Measurements from ENCODE around the gene MYD88. TPM values are rescaled to one million over a fixed set of nuclear protein-coding genes. Genes with fewer than 3 reads are reported as not detected.

The MYD88 gene
- total RNA-seq, 1 experiment from 2014 or later = 17.7 TPM

GRCh38 chr3:38125305-38126120 is 12.9 kb upstream of the MYD88 start:
- peaks cover 9% of the 10 kb centered on the region for H3K79me2 ChIP-seq (ENCODE audit: low read length)
- POLR2A ChIA-PET (ENCODE audit: unreplicated experiment) = interaction anchor here (0.6 kb wide), 1 partner anchor 11 kb away, joined by 4 read pairs; the partner anchor contains the start of gene ACAA1
- intact Hi-C loops (cut with micrococcal nuclease) = loop anchor here (2.0 kb wide), 1 partner anchor 121 kb away; no protein-coding TSS in a partner anchor
- BruUV-seq (replicated peaks) = TSS peak; percentile 89
- DNase-seq (no peak), ATAC-seq (no peak; the same call in 1 of the 2 replicates)
- no peak overlapping the region for H2AFZ ChIP-seq (ENCODE audit: low read length)
- peaks cover 3% of the 10 kb centered on the region for H3F3A ChIP-seq (ENCODE audit: low read length, unreplicated experiment)
- H3K9ac ChIP-seq (ENCODE audit: low read length) = no peak overlapping the region
- H3K4me1 ChIP-seq (ENCODE audit: insufficient read depth, low read length) = peaks cover 21% of the 10 kb centered on the region
- peak overlapping the region; percentile 71 for H3K27ac ChIP-seq (ENCODE audit: low read length)
- no peaks in the 10 kb centered on the region for H3K9me3 ChIP-seq (ENCODE audit: low read length)
- no peaks in the 10 kb centered on the region for H4K20me1 ChIP-seq (ENCODE audit: low read length)
- H3K36me3 ChIP-seq (ENCODE audit: low read depth, low read length) = peaks cover 84% of the 10 kb centered on the region
- H3K27me3 ChIP-seq (ENCODE audit: low read length) = no peaks in the 10 kb centered on the region
- CTCF ChIA-PET = interaction anchor here (1.1 kb wide), 1 partner anchor 8 kb away, joined by 3 read pairs; no protein-coding TSS in a partner anchor
- H3K9me2 ChIP-seq (replicated peaks; ENCODE audit: low read length) = no peaks in the 10 kb centered on the region
- H3K4me3 ChIP-seq (ENCODE audit: low read length) = no peak overlapping the region
- H3K4me2 ChIP-seq (ENCODE audit: low read length) = peak overlapping the region; percentile 32; the same call in 1 of the 2 replicates
- TF ChIP-seq CTCF (conservative IDR thresholded peaks at IDR 0.05; ENCODE audit: low read depth, low read length) = no peak
- no peak for TF ChIP-seq EZH2 (IDR thresholded peaks at IDR 0.05; ENCODE audit: low read length, unreplicated experiment)
- TF ChIP-seq EZH2phosphoT487 (IDR thresholded peaks at IDR 0.05; ENCODE audit: borderline replicate concordance, low read length) = no peak

GRCh38 chr3:38126121-38126892 is 12.2 kb upstream of the MYD88 start:
- H3F3A ChIP-seq (ENCODE audit: low read length, unreplicated experiment) = peaks cover 3% of the 10 kb centered on the region
- peaks cover 21% of the 10 kb centered on the region for H3K4me1 ChIP-seq (ENCODE audit: insufficient read depth, low read length)
- peaks cover 85% of the 10 kb centered on the region for H3K36me3 ChIP-seq (ENCODE audit: low read depth, low read length)
- ChIA-PET CTCF (no interaction called here), POLR2A (ENCODE audit: unreplicated experiment) (no interaction called here)
- no peaks in the 10 kb centered on the region for H3K9me2 ChIP-seq (replicated peaks; ENCODE audit: low read length)
- no TSS peak for BruUV-seq (replicated peaks)
- H3K79me2 ChIP-seq (ENCODE audit: low read length) = peaks cover 17% of the 10 kb centered on the region
- no peak for ATAC-seq
- TF ChIP-seq EZH2 (IDR thresholded peaks at IDR 0.05; ENCODE audit: low read length, unreplicated experiment) (no peak), CTCF (conservative IDR thresholded peaks at IDR 0.05; ENCODE audit: low read depth, low read length) (no peak), EZH2phosphoT487 (IDR thresholded peaks at IDR 0.05; ENCODE audit: borderline replicate concordance, low read length) (no peak)
- DNase-seq = no peak
- H4K20me1 ChIP-seq (ENCODE audit: low read length) = no peaks in the 10 kb centered on the region
- intact Hi-C loops (cut with micrococcal nuclease) = no loop called here
- no peak overlapping the region for H2AFZ ChIP-seq (ENCODE audit: low read length)
- H3K4me2 ChIP-seq (ENCODE audit: low read length) = no peak overlapping the region
- no peak overlapping the region for H3K27ac ChIP-seq (ENCODE audit: low read length)
- no peaks in the 10 kb centered on the region for H3K9me3 ChIP-seq (ENCODE audit: low read length)
- H3K27me3 ChIP-seq (ENCODE audit: low read length) = no peaks in the 10 kb centered on the region
- H3K4me3 ChIP-seq (ENCODE audit: low read length) = no peak overlapping the region
- H3K9ac ChIP-seq (ENCODE audit: low read length) = no peak overlapping the region

Measured in PC-3 (cell line).